HG02884 (cell line): ENCODE data around the gene IPO7.
"Not testable (repeated sequence)": the region's sequence is repeated elsewhere in the genome, so short reads cannot be mapped to it uniquely, and the experiment has no call there.

Experiments used
- ATAC-seq: cut with Tn5 transposase; IDR thresholded peaks from one replicate; pipeline ENCODE4 v1.9.1; 2021; ENCODE audit warnings: mild to moderate bottlenecking, moderate library complexity; ENCODE audit not compliant: unreplicated experiment

IPO7 gene

GRCh38 chr11:9397746-9398680 lies 13.6 kb downstream of the IPO7 start:
- no peak for ATAC-seq

- no peak for ATAC-seq
Measured at GRCh38 chr11:9399466-9399865, 15.0 kb downstream of the IPO7 start.

- ATAC-seq: not testable (repeated sequence)
Measured at GRCh38 chr11:9401884-9402283, 17.4 kb downstream of the IPO7 start.

GRCh38 chr11:9428706-9429105 lies 44.3 kb downstream of the IPO7 start:
- no peak for ATAC-seq

GRCh38 chr11:9438611-9439010 lies 54.2 kb downstream of the IPO7 start:
- ATAC-seq: no peak

GRCh38 chr11:9446230-9446629 lies 61.8 kb downstream of the IPO7 start:
- no peak for ATAC-seq

- no peak for ATAC-seq
Measured at GRCh38 chr11:9448576-9449352, 64.3 kb downstream of the IPO7 start.

GRCh38 chr11:9452023-9452422 lies 67.6 kb downstream of the IPO7 start:
- not testable (repeated sequence) for ATAC-seq

GRCh38 chr11:9455722-9456121 lies 71.3 kb downstream of the IPO7 start:
- ATAC-seq: no peak

GRCh38 chr11:9459667-9460321 lies 75.3 kb downstream of the IPO7 start:
- ATAC-seq: no peak

- peak; percentile 82 for ATAC-seq
Measured at GRCh38 chr11:9460322-9461062, 76.0 kb downstream of the IPO7 start, which contains the start of gene ZNF143. Gene ZNF143 (plus strand): TSS chr11:9461012. CDS start chr11:9471309, 10,297 bp downstream.

- peak; percentile 42 for ATAC-seq
Measured at GRCh38 chr11:9461063-9461759, 76.8 kb downstream of the IPO7 start.

GRCh38 chr11:9461760-9462134 lies 77.3 kb downstream of the IPO7 start:
- ATAC-seq: no peak

GRCh38 chr11:9462172-9462799 lies 77.8 kb downstream of the IPO7 start:
- ATAC-seq: no peak

GRCh38 chr11:9462806-9463537 lies 78.5 kb downstream of the IPO7 start:
- ATAC-seq: no peak

GRCh38 chr11:9470765-9471164 lies 86.3 kb downstream of the IPO7 start:
- ATAC-seq: no peak

GRCh38 chr11:9473408-9473807 lies 89.0 kb downstream of the IPO7 start:
- ATAC-seq: no peak

GRCh38 chr11:9479899-9480298 lies 95.4 kb downstream of the IPO7 start:
- no peak for ATAC-seq
